Measurements from ENCODE around the gene GSTCD.
"Not testable (repeated sequence)": the region's sequence is repeated elsewhere in the genome, so short reads cannot be mapped to it uniquely, and the experiment has no call there.

GSTCD gene

DNA sequence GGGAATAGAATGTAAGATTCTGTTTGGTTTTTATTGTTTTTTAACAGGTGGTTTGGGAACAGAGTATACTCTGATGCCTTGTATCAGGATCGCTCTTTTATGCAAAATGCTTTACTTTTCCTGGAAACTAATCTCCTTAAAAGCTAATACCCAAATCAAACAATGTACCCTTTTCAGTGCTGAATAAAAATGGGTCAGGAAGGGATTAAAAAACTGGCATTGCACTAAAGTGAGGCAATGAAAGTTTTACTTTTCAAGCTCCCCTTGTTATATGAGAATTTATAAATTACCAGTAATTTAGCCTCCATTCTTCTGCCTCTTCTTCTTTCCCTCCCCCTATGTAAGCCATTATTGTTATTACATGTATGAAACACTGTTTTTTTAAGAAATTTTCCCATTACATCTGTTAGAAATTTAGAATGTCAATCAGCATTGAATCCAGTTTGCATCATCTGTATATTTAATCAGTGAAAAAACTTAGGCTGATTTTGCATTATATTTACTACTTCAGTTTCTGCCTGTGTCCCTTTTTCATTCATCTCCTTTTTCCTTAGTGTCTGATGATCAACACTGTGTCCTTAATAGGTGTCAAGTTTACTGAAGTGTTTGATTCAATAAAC is 97.0 kb downstream of the GSTCD start:
- DNase-seq (ENCODE audit: low read depth in 2 of 2), result no peak

GRCh38 chr4:105807496-105807895 is 98.9 kb downstream of the GSTCD start:
- DNase-seq (ENCODE audit: low read depth in 2 of 2), result peak; percentile 7

DNA sequence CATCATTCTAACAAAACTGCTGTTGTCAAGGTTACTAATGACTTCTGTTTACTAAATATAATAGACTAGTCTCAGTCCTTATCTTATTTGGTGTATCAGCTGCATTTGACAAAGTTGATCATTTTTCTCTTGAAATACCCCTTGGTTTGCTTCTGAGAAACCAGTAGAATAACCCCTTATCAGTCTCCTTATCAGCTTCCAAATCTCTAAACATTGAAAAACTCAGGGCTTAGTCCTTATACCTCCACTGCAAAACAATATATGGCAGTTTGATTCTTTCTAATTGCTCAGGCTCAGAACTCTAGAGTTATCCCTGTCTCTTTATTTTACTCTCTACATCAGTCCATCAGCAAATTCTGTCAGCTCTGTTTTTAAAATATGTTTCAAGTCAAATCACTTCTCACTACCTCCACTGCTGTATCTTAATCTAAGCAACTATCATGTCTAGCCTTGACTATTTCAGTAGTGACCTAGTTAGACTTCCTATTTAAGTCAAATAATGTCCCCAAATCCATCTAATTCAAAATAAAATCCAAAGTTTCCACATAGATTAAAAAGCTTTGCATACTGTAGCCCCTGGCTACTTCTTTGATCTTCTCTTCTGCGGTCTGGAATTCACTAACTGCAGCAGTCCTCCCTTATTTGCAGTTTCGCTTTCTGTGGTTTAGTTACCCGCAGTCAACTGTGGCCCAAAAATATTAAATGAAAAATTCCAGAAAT is 99.6 kb downstream of the GSTCD start:
- no peak for DNase-seq (ENCODE audit: low read depth in 2 of 2)

DNA sequence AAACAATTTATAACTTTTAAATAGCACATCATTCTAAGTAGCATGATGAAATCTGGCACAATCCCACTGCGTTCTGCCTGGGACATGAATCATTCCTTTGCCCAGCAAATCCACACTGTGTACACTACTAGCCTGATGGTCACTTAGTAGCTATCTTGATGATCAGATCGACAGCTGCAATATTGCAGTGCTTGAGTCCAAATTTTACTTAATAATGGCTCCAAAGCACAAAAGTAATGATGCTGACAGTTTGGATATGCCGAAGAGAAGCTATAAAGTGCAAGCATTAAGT is 100.1 kb downstream of the GSTCD start:
- DNase-seq (ENCODE audit: low read depth in 2 of 2), result peak; percentile 33 to 43

GRCh38 chr4:105815701-105816100 is 107.1 kb downstream of the GSTCD start:
- DNase-seq (ENCODE audit: low read depth in 2 of 2), result no peak

- no peak for DNase-seq (ENCODE audit: low read depth in 2 of 2)
Observed at GRCh38 chr4:105822061-105822460, 113.5 kb downstream of the GSTCD start.

- DNase-seq (ENCODE audit: low read depth in 2 of 2), result no peak
Observed at GRCh38 chr4:105828074-105828473, 119.5 kb downstream of the GSTCD start.

DNA sequence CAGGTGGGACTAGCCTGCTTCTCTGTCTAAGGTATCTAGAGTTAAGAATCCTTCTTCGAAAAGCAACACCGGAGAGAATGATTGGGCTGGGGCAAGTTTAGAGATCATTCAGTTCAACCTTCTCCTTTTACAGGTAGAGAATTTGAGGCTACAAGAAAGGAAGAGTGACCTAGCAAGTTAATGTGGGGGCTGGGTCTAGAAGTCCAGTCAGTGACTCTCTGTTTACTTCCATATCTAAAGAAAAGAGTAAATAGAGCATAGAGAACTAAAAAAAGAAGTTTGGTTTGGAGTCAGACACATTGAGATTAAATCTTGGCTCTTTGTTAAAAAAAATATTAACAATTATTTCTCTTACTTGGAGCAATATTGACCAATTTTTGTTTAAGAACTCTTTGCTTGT is 122.6 kb downstream of the GSTCD start:
- DNase-seq (ENCODE audit: low read depth in 2 of 2), result no peak

DNA sequence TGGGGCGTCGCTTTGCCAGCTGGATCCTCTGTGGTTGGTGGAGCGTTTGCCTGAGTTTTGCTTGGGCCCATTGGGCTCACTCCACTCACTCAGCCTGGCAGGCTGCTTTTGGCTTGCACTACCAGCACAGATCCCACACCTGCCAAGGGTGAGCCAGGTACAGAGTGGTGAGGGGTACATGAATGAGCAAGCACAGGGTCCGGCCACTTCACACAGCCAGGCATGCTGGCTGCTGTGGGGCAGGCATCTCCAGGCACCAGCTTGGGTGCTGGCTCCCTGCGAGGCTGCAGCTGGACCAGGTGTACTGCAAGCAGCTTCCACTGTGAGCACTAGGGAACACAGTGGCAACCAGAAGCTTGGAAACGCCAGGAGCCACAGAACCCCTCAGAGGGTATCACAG is 126.6 kb downstream of the GSTCD start:
- DNase-seq (ENCODE audit: low read depth in 2 of 2), result no peak

DNA sequence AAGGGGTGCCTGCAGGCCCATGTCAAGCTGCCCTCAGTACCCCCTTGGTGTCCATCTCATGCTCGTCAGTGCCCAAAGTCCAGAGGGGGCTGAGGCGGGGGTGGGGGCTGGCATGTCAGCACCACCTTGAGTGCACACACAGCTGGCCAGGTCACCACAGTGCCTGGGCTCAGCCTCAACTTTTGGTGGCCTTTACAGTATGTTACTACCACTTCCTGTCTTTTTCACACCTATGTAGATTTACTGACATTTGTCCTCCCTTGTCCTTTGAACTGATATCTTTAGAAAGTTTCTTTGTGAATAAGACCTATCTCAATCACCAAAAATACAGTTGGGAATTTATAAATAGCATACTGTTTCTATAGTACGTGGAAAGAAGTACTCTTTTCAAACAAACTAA is 128.0 kb downstream of the GSTCD start:
- DNase-seq (ENCODE audit: low read depth in 2 of 2), result no peak

GRCh38 chr4:105837037-105837436 is 128.5 kb downstream of the GSTCD start:
- DNase-seq (ENCODE audit: low read depth in 2 of 2), result no peak

DNA sequence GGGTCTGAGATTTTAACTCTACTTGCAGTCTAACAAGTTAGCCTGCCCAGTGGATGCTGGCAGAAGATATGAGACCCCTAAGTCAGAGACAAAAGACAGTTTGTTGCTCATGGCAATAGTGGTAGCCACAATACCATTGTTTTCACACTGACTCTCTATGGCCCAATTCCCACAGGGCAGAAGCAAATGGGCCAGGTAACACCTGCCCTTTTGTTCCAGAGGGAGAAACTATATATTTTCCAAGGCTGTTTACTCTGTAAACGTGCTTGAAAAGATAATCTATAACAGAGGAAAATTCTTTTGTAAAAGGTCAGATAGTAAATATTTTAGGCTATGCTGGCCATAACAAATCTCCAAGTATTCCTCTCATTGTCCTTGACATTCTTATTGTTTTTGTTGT is 129.5 kb downstream of the GSTCD start:
- DNase-seq (ENCODE audit: low read depth in 2 of 2), result no peak

GRCh38 chr4:105840426-105841174 is 132.0 kb downstream of the GSTCD start:
- no peak for DNase-seq (ENCODE audit: low read depth in 2 of 2)

GRCh38 chr4:105843941-105844340 is 135.4 kb downstream of the GSTCD start:
- DNase-seq (ENCODE audit: low read depth in 2 of 2), result peak in 1 of 2 experiments; percentile 6

- DNase-seq (ENCODE audit: low read depth in 2 of 2), result no peak
Observed at GRCh38 chr4:105845559-105845958, 137.0 kb downstream of the GSTCD start.

- not testable (repeated sequence) for DNase-seq (ENCODE audit: low read depth in 2 of 2)
Observed at GRCh38 chr4:105848359-105848758, 139.8 kb downstream of the GSTCD start.

- DNase-seq (ENCODE audit: low read depth in 2 of 2), result no peak
Observed at GRCh38 chr4:105851196-105851595, 142.6 kb downstream of the GSTCD start.

DNA sequence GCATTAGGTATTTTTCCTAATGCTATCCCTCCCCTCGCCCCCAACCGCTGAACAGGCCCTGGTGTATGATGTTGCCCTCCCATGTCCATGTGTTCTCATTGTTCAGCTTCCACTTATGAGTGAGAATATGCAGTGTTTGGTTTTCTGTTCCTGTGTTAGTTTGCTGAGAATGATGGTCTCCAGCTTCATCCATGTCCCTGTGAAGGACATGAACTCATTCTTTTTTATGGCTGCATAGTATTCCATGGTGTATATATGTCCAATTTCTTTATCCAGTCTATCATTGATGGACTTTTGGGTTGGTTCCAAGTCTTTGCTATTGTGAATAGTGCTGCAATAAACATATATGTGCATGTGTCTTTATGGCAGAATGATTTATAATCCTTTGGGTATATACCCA is 143.6 kb downstream of the GSTCD start:
- DNase-seq (ENCODE audit: low read depth in 2 of 2), result not testable (repeated sequence)

DNA sequence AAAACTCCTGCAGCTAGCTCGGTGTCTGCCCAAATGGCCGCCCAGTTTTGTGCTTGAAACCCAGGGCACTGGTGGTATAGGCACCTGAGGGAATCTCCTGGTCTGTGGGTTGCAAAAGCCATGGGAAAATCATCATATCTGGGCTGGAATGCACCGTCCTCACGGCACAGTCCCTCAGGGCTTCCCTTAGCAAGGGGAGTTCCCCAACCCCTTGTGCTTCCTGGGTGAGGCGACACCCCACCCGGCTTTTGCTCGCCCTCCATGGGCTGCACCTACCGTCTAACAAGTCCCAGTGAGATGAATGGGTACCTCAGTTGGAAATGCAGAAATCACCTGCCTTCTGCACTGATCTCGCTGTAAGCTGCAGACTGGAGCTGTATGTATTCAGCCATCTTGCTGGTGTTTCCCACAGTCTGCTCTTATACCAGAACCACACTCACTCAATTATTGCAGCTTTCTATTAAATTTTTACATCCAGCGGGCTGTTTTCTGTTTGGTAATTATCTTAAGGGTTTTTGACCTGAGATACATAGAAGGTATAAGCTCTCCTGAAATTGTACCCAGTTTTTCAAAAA is 150.0 kb downstream of the GSTCD start:
- no peak for DNase-seq (ENCODE audit: low read depth in 2 of 2)

DNA sequence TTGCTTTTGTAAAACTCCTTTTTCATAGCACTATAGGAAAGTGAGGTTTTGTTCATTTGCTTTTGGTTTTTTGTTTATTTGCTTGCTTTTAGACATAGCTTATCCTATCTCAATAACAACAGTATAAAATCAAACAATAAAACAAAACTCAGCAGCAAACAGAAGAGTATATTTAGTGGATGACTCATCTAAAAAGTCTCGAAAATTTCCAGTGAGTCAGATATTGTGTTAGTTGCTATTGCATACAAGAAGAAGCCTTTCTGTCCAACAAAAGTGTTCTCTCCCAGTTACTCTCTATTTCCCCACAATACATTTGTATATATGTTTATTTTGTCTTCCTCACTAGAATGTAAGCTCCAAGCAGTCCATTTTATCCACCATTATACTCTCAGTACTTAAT is 150.6 kb downstream of the GSTCD start:
- peak; percentile 16 to 28 for DNase-seq (ENCODE audit: low read depth in 2 of 2)

DNA sequence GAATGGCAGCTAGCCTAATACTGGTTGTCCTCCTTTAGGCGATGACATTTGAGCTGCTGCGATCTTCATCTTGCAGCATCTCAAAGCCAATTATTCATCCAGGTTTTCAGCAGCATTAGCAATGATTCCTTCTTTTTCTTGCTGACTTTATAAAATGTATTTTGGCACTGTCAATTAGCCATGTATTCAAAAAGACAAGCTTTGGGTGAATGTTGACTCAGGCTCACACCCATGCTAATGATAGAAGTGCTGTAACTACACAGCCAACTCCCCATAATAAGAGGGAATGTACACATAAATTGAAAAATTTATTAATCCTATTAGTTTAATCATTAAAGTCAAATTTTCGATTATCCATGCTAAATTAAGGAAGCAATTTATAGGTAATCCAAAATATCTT is 162.4 kb downstream of the GSTCD start:
- DNase-seq (ENCODE audit: low read depth in 2 of 2), result no peak

- DNase-seq (ENCODE audit: low read depth in 2 of 2), result no peak
Observed at GRCh38 chr4:105871997-105872396, 163.4 kb downstream of the GSTCD start.

- no peak for DNase-seq (ENCODE audit: low read depth in 2 of 2)
Observed at GRCh38 chr4:105875233-105875632, 166.6 kb downstream of the GSTCD start.
